HepG2 (cell line): Measurements from ENCODE around the gene ZFP36L2. TPM values are rescaled to one million over a fixed set of nuclear protein-coding genes. Genes with fewer than 3 reads are reported as not detected.
A peak's percentile ranks its signal among the peaks of the same experiment; 100 is the strongest.

Experiments used
- CSRNP2 ChIP-seq: sonication (generic); formaldehyde crosslinking; conservative IDR thresholded peaks from 2 replicates; pipeline ENCODE4 v1.8.0; 2022; ENCODE audit warnings: low read depth, missing genetic modification reagents
- HNRNPL ChIP-seq: fragments of 200-400 bp; formaldehyde crosslinking; IDR thresholded peaks from 2 replicates; pipeline ENCODE4 v1.6.1; 2017; ENCODE audit warnings: mild to moderate bottlenecking, low read depth, low read length
- POGZ ChIP-seq: sonication (generic); formaldehyde crosslinking; IDR thresholded peaks from 2 replicates; pipeline ENCODE4 v1.4.0; 2020; ENCODE audit warnings: mild to moderate bottlenecking, missing genetic modification reagents
- POLR2G ChIP-seq: fragments of 200-400 bp; formaldehyde crosslinking; IDR thresholded peaks from 2 replicates; pipeline ENCODE4 v1.6.1; 2018; ENCODE audit warnings: mild to moderate bottlenecking, low read depth, low read length, moderate library complexity
- RAD21 ChIP-seq: fragments of 450-650 bp; formaldehyde crosslinking; IDR thresholded peaks from 2 replicates; pipeline ENCODE4 v1.5.0; 2020; ENCODE audit warnings: mild to moderate bottlenecking
- RBAK ChIP-seq: sonication (generic); formaldehyde crosslinking; IDR thresholded peaks from 2 replicates; pipeline ENCODE4 v1.5.1; 2020; ENCODE audit warnings: mild to moderate bottlenecking, missing genetic modification reagents
- RFXAP ChIP-seq: sonication (generic); formaldehyde crosslinking; IDR thresholded peaks from 2 replicates; pipeline ENCODE4 v1.4.0; 2020; ENCODE audit warnings: missing genetic modification reagents, borderline replicate concordance
- ZNF12 ChIP-seq: sonication (generic); formaldehyde crosslinking; IDR thresholded peaks from 2 replicates; pipeline ENCODE4 v1.5.0; 2020; ENCODE audit warnings: missing genetic modification reagents
- ZNF121 ChIP-seq: sonication (generic); formaldehyde crosslinking; IDR thresholded peaks from 2 replicates; pipeline ENCODE4 v1.5.0; 2020; ENCODE audit warnings: mild to moderate bottlenecking, missing genetic modification reagents
- ZNF17 ChIP-seq: sonication (generic); formaldehyde crosslinking; IDR thresholded peaks from 2 replicates; pipeline ENCODE4 v1.5.0; 2020; ENCODE audit warnings: mild to moderate bottlenecking, missing genetic modification reagents
- ZNF367 ChIP-seq: sonication (generic); formaldehyde crosslinking; IDR thresholded peaks from 2 replicates; pipeline ENCODE4 v1.4.0; 2020; ENCODE audit warnings: missing genetic modification reagents, borderline replicate concordance
- ZNF441 ChIP-seq: sonication (generic); formaldehyde crosslinking; IDR thresholded peaks from 2 replicates; pipeline ENCODE4 v1.7.0; 2021; ENCODE audit warnings: missing genetic modification reagents, borderline replicate concordance
- ZNF770 ChIP-seq: sonication (generic); formaldehyde crosslinking; IDR thresholded peaks from 2 replicates; pipeline ENCODE4 v1.5.0; 2020; ENCODE audit warnings: mild to moderate bottlenecking, missing genetic modification reagents
- ZNF780A ChIP-seq: sonication (generic); formaldehyde crosslinking; IDR thresholded peaks from 2 replicates; pipeline ENCODE4 v1.8.0; 2022; ENCODE audit warnings: mild to moderate bottlenecking, missing genetic modification reagents, moderate library complexity
- polyA plus RNA-seq, 8 experiments: library from polyadenylated mRNA; depleted of rRNA in 3 of 8; stranded (reverse) in 7 of 8; unstranded in 1 of 8; fragments of >200 nt; fragmentation: Illumina TruSeq in 4 of 8; extraction: Trizol in 4 of 8; gene quantifications; 2 replicates each; pipeline versions ENCODE4 v1.2.1 to v1.2.3, GENCODE V29; 2011 to 2016; ENCODE audit warnings: low read depth in 4 of 8, missing spikeins in 1 of 8, mixed read lengths in 1 of 8; ENCODE audit not compliant: insufficient read depth in 1 of 8
- total RNA-seq, 5 experiments: library from RNA; depleted of rRNA; stranded (reverse); fragments of >200 nt; fragmentation: Illumina TruSeq; extraction: Trizol; gene quantifications; 2 replicates each; pipeline ENCODE4 v1.2.3, GENCODE V29; 2016; ENCODE audit warnings: low read depth in 1 of 5
- TF ChIP-seq, protein P1 (sequence below): sonication (generic); formaldehyde crosslinking; IDR thresholded peaks from 2 replicates; pipeline ENCODE4 v1.4.0; 2020; ENCODE audit warnings: missing genetic modification reagents, borderline replicate concordance
- TF ChIP-seq, protein P2 (sequence below): sonication (generic); formaldehyde crosslinking; IDR thresholded peaks from 2 replicates; pipeline ENCODE4 v1.4.0; 2020; ENCODE audit warnings: missing genetic modification reagents

ZFP36L2 gene
- total and polyA plus RNA-seq, 2 of the 13 experiments (the other 11 are each of a cell fraction or from before 2014, with no cell fraction given) = 11.2 to 21.8 TPM

DNA sequence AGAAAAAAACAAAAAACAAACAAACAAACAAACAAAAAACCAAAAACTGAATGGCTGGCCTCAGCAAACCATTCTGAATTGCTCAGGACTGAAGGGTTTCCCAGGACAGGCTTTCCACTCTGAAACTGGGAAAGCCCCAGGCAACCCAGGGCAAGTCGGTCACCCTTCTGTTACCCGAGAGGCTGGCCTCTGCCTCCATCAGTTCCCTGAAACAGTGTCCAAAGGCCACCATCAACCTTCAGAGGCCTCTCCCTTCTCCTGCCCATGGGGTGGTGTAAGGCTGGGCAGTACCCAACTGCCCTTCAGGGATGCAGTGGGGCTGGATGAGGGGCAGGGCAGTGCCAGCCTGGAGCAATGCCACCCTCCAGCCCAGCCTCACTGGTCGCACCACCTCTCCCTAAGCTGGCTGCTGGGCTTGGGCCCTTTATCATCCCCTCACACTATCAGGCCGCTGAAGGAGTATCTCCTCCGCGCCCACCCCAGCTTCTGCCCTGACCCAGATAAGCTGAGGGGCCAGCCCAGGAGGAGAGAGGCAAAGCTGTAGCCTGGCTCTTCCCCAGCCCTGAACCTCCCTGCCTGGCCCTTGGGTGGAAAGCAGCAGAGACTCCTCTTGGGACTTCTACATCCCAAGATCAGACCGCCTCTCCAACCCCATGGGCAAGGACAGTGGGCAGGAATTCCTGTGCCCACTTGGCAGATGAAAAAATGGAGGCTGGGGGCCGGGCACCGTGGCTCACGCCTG is 35.9 kb downstream of the ZFP36L2 start (continued):
- TF ChIP-seq POGZ (CRISPR knock-in tag) (no peak), CSRNP2 (no peak), ZNF770 (CRISPR knock-in tag) (peak; percentile 75; the same call in 1 of the 2 replicates), ZNF441 (no peak), ZNF17 (CRISPR knock-in tag) (no peak), ZNF780A (CRISPR knock-in tag) (no peak), RBAK (CRISPR knock-in tag) (no peak), HNRNPL (peak; percentile 95), RAD21 (no peak), POLR2G (no peak), RFXAP (no peak), ZNF121 (CRISPR knock-in tag) (no peak), ZNF12 (CRISPR knock-in tag) (no peak), ZNF367 (no peak)
- TF ChIP-seq, protein P1, sequence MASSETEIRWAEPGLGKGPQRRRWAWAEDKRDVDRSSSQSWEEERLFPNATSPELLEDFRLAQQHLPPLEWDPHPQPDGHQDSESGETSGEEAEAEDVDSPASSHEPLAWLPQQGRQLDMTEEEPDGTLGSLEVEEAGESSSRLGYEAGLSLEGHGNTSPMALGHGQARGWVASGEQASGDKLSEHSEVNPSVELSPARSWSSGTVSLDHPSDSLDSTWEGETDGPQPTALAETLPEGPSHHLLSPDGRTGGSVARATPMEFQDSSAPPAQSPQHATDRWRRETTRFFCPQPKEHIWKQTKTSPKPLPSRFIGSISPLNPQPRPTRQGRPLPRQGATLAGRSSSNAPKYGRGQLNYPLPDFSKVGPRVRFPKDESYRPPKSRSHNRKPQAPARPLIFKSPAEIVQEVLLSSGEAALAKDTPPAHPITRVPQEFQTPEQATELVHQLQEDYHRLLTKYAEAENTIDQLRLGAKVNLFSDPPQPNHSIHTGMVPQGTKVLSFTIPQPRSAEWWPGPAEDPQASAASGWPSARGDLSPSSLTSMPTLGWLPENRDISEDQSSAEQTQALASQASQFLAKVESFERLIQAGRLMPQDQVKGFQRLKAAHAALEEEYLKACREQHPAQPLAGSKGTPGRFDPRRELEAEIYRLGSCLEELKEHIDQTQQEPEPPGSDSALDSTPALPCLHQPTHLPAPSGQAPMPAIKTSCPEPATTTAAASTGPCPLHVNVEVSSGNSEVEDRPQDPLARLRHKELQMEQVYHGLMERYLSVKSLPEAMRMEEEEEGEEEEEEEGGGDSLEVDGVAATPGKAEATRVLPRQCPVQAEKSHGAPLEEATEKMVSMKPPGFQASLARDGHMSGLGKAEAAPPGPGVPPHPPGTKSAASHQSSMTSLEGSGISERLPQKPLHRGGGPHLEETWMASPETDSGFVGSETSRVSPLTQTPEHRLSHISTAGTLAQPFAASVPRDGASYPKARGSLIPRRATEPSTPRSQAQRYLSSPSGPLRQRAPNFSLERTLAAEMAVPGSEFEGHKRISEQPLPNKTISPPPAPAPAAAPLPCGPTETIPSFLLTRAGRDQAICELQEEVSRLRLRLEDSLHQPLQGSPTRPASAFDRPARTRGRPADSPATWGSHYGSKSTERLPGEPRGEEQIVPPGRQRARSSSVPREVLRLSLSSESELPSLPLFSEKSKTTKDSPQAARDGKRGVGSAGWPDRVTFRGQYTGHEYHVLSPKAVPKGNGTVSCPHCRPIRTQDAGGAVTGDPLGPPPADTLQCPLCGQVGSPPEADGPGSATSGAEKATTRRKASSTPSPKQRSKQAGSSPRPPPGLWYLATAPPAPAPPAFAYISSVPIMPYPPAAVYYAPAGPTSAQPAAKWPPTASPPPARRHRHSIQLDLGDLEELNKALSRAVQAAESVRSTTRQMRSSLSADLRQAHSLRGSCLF (CRISPR knock-in tag) = no peak
- TF ChIP-seq, protein P2, sequence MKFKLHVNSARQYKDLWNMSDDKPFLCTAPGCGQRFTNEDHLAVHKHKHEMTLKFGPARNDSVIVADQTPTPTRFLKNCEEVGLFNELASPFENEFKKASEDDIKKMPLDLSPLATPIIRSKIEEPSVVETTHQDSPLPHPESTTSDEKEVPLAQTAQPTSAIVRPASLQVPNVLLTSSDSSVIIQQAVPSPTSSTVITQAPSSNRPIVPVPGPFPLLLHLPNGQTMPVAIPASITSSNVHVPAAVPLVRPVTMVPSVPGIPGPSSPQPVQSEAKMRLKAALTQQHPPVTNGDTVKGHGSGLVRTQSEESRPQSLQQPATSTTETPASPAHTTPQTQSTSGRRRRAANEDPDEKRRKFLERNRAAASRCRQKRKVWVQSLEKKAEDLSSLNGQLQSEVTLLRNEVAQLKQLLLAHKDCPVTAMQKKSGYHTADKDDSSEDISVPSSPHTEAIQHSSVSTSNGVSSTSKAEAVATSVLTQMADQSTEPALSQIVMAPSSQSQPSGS (CRISPR knock-in tag) = no peak
